Effector memory CD4-positive, alpha-beta T cell (primary cell): ENCODE data around the gene SLC41A3.
"Not testable (repeated sequence)": the region's sequence is repeated elsewhere in the genome, so short reads cannot be mapped to it uniquely, and the experiment has no call there.

Experiments used
- DNase-seq, 3 donors: peaks; one replicate each; pipeline ENCODE4 v3.0.0-alpha.2; 2020
- H3K27ac ChIP-seq: 2 replicates; pipeline ENCODE4 v1.7.0; 2013; ENCODE audit warnings: mild to moderate bottlenecking, low read length, moderate library complexity; ENCODE audit not compliant: insufficient read depth, poor library complexity, severe bottlenecking
- H3K27me3 ChIP-seq: replicated peaks from 2 replicates; pipeline ENCODE4 v1.7.0; 2013; ENCODE audit warnings: mild to moderate bottlenecking, low read length; ENCODE audit not compliant: insufficient read depth, control insufficient read depth, poor library complexity, severe bottlenecking
- H3K36me3 ChIP-seq: 2 replicates; pipeline ENCODE4 v1.7.0; 2013; ENCODE audit warnings: mild to moderate bottlenecking, low read length, moderate library complexity; ENCODE audit not compliant: control insufficient read depth, insufficient read depth
- H3K4me1 ChIP-seq: 2 replicates; pipeline ENCODE4 v1.7.0; 2013; ENCODE audit warnings: low read length, mild to moderate bottlenecking; ENCODE audit not compliant: control insufficient read depth, insufficient read depth, poor library complexity, severe bottlenecking
- H3K4me3 ChIP-seq: 2 replicates; pipeline ENCODE4 v1.7.0; 2013; ENCODE audit warnings: low read length, low read depth, mild to moderate bottlenecking; ENCODE audit not compliant: insufficient read depth, poor library complexity, severe bottlenecking
- H3K9me3 ChIP-seq: 2 replicates; pipeline ENCODE4 v1.7.0; 2013; ENCODE audit warnings: mild to moderate bottlenecking, low read length, moderate library complexity; ENCODE audit not compliant: control insufficient read depth

Gene SLC41A3

GRCh38 chr3:126008219-126008618, 75.7 kb downstream of the SLC41A3 start:
- no peak for DNase-seq
- Histone ChIP-seq H3K4me3 (no peak overlapping the region), H3K9me3 (no peaks in the 10 kb centered on the region), H3K27ac (no peak overlapping the region), H3K4me1 (no peaks in the 10 kb centered on the region), H3K27me3 (no peaks in the 10 kb centered on the region), H3K36me3 (peaks cover 14% of the 10 kb centered on the region)

- Histone ChIP-seq H3K27me3 (no peaks in the 10 kb centered on the region), H3K9me3 (no peaks in the 10 kb centered on the region), H3K36me3 (peaks cover 14% of the 10 kb centered on the region), H3K4me3 (no peak overlapping the region), H3K27ac (no peak overlapping the region), H3K4me1 (no peaks in the 10 kb centered on the region)
- DNase-seq = no peak
These were observed 78.0 kb downstream of the SLC41A3 start for GRCh38 chr3:126005951-126006350.

- peaks cover 14% of the 10 kb centered on the region for H3K36me3 ChIP-seq
- DNase-seq = no peak
- H3K9me3 ChIP-seq = no peaks in the 10 kb centered on the region
- no peak overlapping the region for H3K4me3 ChIP-seq
- H3K27me3 ChIP-seq = no peaks in the 10 kb centered on the region
- H3K4me1 ChIP-seq = no peaks in the 10 kb centered on the region
- no peak overlapping the region for H3K27ac ChIP-seq
These were observed 79.2 kb downstream of the SLC41A3 start for GRCh38 chr3:126004692-126005091.

GRCh38 chr3:126004217-126004616, 79.7 kb downstream of the SLC41A3 start:
- no peak for DNase-seq
- H3K4me3 ChIP-seq = no peak overlapping the region
- H3K9me3 ChIP-seq = no peaks in the 10 kb centered on the region
- no peaks in the 10 kb centered on the region for H3K4me1 ChIP-seq
- no peak overlapping the region for H3K27ac ChIP-seq
- H3K27me3 ChIP-seq = no peaks in the 10 kb centered on the region
- peaks cover 14% of the 10 kb centered on the region for H3K36me3 ChIP-seq

- no peaks in the 10 kb centered on the region for H3K9me3 ChIP-seq
- H3K4me1 ChIP-seq = no peaks in the 10 kb centered on the region
- no peaks in the 10 kb centered on the region for H3K27me3 ChIP-seq
- H3K4me3 ChIP-seq = no peak overlapping the region
- no peak for DNase-seq
- peaks cover 14% of the 10 kb centered on the region for H3K36me3 ChIP-seq
- H3K27ac ChIP-seq = no peak overlapping the region
These were observed 80.3 kb downstream of the SLC41A3 start for GRCh38 chr3:126003447-126004190.

- Histone ChIP-seq H3K36me3 (peaks cover 6% of the 10 kb centered on the region), H3K4me3 (no peak overlapping the region), H3K27ac (no peak overlapping the region), H3K9me3 (no peaks in the 10 kb centered on the region), H3K4me1 (no peaks in the 10 kb centered on the region), H3K27me3 (no peaks in the 10 kb centered on the region)
- no peak for DNase-seq
These were observed 81.7 kb downstream of the SLC41A3 start for GRCh38 chr3:126002189-126002588.

GRCh38 chr3:125996751-125997150, 87.2 kb downstream of the SLC41A3 start:
- H3K27me3 ChIP-seq, H3K4me1 ChIP-seq, DNase-seq, H3K27ac ChIP-seq, H3K9me3 ChIP-seq, H3K36me3 ChIP-seq, H3K4me3 ChIP-seq: not testable (repeated sequence)

- peak; percentile 40 to 64 (median 45) for DNase-seq
- H3K9me3 ChIP-seq = no peaks in the 10 kb centered on the region
- H3K36me3 ChIP-seq = no peaks in the 10 kb centered on the region
- H3K27me3 ChIP-seq = no peaks in the 10 kb centered on the region
- H3K27ac ChIP-seq = peak overlapping the region; percentile 68
- H3K4me1 ChIP-seq = no peaks in the 10 kb centered on the region
- H3K4me3 ChIP-seq = peak overlapping the region; percentile 68
These were observed 93.5 kb downstream of the SLC41A3 start for GRCh38 chr3:125990253-125990970.

GRCh38 chr3:125984951-125985350, 99.0 kb downstream of the SLC41A3 start:
- not testable (repeated sequence) for H3K27ac ChIP-seq, H3K4me3 ChIP-seq, H3K4me1 ChIP-seq, H3K27me3 ChIP-seq, DNase-seq, H3K9me3 ChIP-seq, H3K36me3 ChIP-seq

GRCh38 chr3:125977104-125977503, 106.8 kb downstream of the SLC41A3 start:
- not testable (repeated sequence) for H3K27me3 ChIP-seq, H3K4me1 ChIP-seq, DNase-seq, H3K36me3 ChIP-seq, H3K9me3 ChIP-seq, H3K4me3 ChIP-seq, H3K27ac ChIP-seq
